Epithelial cell of esophagus (primary cell): ENCODE results near the gene PRR20D.
"Not testable (repeated sequence)": the region's sequence is repeated elsewhere in the genome, so short reads cannot be mapped to it uniquely, and the experiment has no call there.

Experiments
- DNase-seq: peaks from one replicate; pipeline ENCODE4 v3.0.0; 2010; ENCODE audit warnings: low read depth
- H3K4me3 ChIP-seq: 2 replicates; pipeline ENCODE4 v1.5.1; 2011; ENCODE audit warnings: mild to moderate bottlenecking, low read length, control low read depth
- CTCF ChIP-seq: IDR thresholded peaks from 2 replicates; pipeline ENCODE4 v1.5.1; 2011; ENCODE audit warnings: low read depth, mild to moderate bottlenecking, low read length, control low read depth, inconsistent platforms; ENCODE audit not compliant: insufficient read depth; ENCODE audit errors: missing control alignments

The PRR20D gene

GRCh38 chr13:57166897-57167296, 6.5 kb downstream of the PRR20D start, which contains the start of gene PRR20E:
TSS of gene PRR20E (plus strand) at chr13:57167197. CDS start at chr13:57167584, 387 bp downstream.
- DNase-seq, H3K4me3 ChIP-seq: not testable (repeated sequence)

GRCh38 chr13:57191667-57192066, 31.2 kb downstream of the PRR20D start:
- no peak for DNase-seq
- no peak overlapping the region for H3K4me3 ChIP-seq
- no peak for TF ChIP-seq CTCF

GRCh38 chr13:57212989-57213388, 52.6 kb downstream of the PRR20D start:
- no peak overlapping the region for H3K4me3 ChIP-seq
- no peak for TF ChIP-seq CTCF
- no peak for DNase-seq
